Smooth muscle cell of the brain vasculature (primary cell): ENCODE results near the gene LACTB.

Experiments
- DNase-seq: peaks from one replicate; pipeline ENCODE4 v3.0.0-alpha.2; 2012; ENCODE audit warnings: low read depth, low spot score

LACTB gene, protein sequence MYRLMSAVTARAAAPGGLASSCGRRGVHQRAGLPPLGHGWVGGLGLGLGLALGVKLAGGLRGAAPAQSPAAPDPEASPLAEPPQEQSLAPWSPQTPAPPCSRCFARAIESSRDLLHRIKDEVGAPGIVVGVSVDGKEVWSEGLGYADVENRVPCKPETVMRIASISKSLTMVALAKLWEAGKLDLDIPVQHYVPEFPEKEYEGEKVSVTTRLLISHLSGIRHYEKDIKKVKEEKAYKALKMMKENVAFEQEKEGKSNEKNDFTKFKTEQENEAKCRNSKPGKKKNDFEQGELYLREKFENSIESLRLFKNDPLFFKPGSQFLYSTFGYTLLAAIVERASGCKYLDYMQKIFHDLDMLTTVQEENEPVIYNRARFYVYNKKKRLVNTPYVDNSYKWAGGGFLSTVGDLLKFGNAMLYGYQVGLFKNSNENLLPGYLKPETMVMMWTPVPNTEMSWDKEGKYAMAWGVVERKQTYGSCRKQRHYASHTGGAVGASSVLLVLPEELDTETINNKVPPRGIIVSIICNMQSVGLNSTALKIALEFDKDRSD

DNA sequence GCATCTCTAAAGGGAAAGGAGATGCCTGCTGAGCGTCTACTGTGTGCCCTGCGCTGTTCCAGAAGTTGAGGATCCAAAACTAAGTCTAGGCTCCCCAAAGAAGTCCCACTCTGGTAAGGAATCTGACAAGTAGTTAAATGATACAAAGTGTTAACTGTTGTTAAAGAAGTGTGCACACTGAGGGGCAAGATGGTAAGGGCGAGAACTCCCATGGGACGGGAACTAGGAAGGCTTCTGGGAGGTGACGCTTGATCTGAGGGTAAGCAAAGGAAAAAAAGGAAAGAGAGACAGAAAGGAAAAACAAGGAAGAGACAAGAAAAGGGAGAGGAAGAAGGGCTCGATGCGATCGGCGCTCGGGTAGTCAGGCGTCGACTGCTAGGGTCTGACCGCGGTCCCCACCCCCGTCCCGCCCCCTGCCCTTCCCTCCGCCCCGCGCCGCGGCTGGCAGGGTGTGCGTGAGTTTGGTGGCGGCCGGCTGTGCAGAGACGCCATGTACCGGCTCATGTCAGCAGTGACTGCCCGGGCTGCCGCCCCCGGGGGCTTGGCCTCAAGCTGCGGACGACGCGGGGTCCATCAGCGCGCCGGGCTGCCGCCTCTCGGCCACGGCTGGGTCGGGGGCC is at the start of gene LACTB:
Gene LACTB (plus strand): TSS at position 480 of the 620 bp plus-strand sequence. CDS start 11 bp downstream, at position 491.
- DNase-seq = peak; percentile 62

DNA sequence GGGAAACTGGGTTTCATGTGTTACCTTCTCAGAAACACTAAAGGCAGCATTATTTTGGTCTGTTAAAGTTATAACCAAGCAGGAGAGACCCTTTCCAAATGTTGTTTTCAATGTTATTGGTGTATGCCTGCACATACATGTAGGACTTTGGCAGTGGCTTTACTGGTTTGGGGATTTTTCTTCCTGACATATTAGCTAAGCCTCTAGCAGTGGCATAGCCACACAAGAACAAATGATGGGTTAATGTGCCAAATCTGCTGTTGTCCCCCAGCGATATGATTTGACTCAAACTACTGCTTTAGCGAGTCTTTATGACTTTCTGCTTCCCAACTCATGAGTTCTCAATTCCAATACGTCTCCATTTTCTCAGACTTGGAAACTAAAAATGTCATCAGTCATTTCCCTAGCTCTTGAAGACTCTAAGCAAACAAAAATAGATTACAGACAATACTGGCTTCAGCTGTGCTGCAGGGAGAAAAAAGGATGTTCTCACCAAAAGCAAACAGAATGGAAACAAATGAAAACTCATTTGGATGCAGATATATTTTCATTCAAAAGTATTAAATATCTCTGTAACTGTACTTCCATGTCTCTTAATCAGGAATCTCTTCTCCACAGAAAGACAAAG is 49.5 kb upstream of the LACTB start:
- DNase-seq = no peak

DNA sequence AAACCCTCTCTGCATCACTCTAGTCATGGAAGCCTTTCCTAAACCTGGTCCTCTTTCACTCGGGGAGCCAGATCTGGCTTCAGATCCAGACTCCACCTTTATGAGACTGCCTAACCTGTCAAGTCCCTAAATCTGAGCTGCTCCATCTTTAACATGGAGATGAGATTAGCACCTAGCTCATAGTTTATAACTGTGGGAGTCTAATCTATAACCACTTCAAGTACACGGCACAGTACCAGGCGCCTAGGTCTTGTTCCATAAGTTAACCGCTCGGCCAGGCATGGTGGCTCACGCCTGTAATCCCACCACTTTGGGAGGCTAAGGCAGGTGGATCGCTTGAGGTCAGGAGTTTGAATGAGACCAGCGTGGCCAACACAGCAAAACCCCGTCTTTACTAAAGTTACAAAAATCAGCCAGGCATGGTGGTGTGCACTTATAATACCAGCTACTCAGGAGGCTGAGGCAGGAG is 48.8 kb upstream of the LACTB start:
- DNase-seq = no peak

DNA sequence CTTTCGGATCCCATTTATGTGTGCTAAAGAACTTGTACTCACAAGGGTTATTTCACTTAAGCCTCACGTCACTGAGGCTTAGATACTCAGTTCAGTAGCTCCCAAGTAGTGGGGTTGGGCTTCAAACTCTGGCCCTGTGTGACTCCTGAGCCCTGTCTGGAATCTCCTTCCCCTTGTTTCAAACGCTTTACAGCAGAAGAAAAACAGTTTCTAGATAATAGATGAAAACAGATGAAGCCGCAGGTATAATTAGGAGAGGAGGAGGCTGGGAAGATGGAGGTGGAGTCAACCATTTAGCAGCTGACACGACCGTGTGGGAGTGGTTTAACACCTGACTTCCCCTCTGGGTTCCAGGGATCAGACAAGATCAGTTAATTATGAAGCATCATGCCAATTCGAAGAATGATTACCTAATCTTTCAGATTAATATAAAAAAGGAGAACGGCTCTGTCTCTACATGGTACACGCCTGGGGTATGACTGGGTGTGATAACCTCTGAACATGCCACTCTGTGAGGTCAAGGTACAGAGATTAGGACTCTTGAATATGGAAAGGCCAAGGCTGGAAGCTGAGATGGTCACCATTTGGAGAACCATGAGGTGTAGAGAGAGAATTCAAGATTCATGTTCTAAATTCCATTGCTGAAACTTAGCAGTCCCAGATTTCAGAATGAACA is 48.0 kb upstream of the LACTB start:
- no peak for DNase-seq

DNA sequence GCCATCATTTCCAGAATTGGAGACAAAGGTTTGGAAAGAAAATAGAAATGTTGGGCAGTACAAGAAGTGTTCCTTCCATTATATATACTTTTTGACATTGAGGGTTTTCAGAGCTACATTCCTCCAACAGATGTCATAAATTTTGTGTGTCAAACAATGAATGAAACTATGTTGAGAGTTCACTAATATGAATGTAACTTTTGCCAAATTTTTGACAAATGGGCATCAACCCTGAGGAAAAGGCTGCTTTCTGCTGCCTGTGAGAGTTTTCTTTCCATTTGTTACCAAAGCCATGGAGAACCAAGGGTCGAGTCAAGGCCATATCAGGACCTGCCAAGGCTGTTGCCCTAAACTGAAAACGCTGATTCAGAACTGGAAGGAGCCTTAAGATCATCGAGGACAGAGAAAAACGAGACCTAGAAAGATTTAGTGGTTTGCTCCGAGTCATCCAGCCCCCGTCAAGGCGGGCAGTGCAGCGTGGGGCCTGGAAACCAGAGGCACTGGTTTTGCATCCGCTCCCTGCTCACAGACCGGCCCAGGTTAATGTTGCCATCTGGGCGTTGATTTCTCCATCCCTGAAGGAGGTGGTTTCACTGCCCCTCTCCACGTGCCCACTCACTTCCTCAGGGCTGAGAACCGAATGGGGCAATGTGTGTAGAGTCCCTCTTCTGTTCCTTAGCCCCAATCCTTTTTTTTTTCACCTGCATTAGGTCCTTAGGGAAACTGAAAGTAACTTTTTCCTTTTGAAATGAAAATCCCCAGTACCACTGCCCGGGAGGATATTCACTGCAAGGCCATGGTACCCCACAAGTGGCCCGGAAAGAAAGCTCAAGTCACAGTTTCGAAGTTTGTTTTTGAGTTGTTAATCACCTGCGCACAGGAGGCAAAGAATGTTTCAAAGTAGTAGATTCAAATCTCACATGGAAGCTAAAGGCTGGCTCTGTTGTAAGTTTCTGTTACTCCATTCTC is 46.4 kb upstream of the LACTB start:
- DNase-seq = no peak

DNA sequence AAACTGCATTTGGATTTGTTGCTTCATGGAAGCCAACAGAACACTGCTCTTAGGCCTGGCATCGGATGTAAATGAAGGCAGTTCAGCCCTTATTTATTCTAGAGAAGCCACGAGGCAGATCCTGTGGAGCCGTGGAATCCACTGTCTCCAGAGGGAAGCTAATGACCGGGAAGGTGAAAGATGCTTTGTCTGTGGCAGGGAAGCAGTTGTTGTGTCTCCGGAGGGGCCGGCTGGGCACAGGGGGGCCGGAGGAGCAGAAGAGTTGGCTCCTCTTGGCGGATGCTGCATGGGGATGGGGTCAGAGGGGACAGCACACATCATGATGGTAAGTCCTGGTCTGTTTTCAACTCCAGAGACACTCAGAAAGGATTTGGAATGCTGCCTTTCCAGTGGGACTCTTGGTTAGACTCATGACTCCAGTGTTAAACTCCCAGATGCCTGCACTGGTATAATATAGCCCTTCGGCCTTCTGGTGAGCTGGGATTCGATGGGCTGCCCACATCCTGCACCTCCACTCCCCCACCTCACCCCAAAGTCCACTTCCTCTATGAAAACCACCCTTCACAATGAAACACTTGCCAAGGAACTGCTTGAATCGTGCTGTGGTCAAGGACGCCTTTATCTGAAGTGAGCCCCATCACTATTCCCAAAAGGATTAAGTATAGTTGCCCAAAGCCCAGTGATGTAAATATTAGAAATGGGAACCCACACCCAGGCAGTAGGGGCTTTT is 45.5 kb upstream of the LACTB start:
- DNase-seq = no peak

DNA sequence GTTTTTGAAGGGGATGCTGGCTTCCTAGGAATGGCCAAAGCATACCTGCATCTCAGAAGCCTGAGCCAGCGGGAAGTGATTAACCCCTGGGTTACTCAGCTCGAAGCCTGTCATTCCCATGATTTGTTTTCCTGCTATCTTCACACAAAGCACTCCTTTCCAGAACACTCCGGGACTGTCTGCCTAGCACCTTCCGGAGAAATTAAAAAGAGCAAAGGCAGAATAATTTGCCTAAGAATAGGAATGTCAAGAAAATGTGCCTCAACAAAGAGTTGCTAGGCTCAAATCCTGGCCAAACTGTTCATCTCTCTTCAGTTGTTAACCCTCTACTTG is 45.0 kb upstream of the LACTB start:
- no peak for DNase-seq

DNA sequence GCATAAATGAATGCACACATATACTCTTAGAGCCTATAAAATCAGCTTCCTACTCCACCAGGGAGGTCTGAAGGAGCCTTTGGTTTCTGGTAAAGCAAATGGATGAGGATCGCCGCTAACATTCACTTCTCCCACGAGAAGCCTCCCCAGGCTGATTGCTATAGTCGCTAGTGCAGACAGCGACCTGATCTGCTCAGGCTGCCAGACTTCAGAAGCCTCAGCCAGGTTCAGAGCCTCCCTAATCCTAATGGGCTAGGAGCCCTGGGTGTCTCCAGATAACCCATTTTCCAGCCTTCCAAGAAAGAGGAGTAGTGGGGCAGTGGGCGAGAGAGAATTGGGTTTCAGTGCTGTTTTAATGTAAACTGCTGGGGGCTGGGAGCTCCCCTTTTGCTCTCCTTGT is 43.7 kb upstream of the LACTB start:
- no peak for DNase-seq

DNA sequence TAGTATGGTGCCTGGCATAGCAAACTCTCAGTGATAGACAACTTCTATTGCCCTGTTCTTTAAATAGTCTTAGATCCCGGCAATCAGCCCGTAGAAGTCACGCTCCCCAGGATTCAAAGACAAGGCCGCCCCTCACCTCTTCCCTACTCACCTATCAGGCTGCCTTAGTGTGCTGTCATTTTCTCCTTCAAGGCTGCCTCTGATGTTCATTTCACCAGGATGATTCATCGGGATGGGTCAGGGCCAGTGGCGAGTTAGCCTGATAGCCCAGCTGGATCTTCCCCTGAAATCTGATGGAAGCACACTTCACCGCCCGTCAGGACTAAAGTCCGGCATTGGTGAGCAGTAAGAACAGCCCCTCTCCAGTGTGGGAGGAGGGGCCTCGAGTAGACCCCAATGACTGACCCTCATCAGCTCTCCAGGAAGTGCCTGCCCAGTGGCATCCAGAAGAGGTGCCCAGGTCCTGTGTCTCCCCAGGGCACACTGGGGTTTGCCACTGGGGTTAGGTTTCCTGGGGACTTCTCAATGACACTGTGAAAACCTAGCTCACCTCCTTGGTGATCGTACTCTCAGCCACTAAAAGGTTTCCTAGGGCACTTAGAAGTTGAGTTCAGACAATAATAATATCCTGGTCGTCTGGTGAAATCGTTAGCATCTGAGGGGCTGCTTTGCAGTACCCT is 41.6 kb upstream of the LACTB start:
- no peak for DNase-seq

DNA sequence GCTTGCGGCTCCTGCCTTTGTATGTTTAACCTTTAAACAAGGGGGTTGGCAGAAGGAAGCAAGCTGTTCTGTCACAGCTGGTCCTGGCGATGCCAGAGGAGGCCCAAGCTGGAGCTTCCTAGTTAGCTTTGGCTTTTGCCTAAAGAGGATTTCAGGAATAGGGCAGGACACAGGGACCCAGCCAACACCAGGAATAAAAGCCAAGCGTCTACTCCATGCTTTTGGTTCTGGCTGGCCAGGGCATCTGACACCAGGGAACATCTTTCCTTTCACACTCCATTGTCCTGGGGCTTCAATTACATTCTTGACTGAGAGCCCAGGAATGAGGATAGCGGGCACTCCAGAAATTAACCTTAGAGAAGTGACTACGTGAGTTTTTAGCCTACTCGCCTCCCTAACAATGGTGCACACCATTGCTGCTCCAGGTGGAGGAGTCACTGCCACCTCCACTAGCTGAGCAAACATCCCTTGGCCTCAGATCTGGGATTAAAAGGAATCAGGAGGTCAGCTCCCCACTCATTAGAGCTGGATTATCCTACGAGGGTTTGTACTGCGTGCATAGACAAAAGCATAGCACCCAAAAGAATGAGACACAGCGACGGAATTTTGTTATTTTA is 40.9 kb upstream of the LACTB start:
- DNase-seq = no peak

DNA sequence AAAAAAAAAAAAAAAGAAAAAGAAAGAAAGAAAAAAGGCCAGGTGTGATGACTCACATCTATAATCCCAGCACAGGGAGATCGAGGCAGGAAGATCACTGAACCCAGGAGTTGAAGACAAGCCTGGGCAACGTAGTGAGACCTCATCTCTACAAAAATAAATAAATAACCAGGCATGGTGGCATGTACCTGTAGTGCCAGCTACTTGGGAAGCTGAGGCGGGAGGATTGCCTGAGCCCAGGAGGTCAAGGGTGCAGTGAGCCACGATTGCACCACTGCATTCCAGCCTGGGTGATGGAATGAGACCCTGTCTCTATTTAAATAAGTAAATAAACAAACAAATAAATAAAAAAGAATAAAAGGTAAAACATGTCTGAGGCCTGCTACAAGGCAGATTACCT is 39.3 kb upstream of the LACTB start:
- DNase-seq = no peak

DNA sequence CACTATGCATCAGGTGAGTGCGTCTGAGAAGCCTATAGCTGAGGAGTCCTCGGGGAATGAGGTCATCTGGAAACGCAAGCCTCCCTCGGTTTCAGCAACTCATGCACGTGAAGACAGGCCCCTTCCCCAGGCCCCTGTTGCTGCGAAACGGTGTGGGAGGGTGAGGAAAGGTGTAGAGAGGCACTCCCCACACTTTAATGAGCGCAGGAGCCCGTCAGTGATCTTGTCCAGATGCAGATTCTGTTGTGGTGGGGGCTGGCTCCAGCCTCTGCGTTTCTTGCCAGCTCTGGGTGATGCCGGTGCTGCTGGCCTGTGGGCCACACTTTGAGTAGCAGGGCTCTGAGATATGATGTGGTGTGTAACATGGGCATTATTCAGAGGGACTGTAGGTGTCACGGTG is 38.6 kb upstream of the LACTB start:
- no peak for DNase-seq

DNA sequence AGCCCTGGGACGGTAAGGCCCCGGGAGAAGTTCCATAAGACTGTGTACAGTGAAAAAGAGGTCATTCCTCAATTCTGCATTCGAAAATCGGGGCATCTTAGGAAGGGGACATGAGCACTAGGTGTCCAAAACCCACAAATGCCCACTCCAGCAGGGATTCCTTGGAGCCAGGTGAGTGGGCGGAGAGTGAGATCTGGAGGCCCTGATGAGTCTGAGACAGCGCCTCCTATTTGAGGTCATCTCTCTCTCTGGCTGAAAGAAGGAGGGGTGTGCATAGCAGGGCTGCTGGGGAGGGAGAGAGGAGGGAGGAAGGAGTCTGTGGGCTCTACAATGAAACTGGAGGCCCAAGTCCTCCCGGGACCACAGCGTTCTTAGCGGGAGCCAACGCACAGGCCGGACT is 38.1 kb upstream of the LACTB start:
- DNase-seq = no peak

DNA sequence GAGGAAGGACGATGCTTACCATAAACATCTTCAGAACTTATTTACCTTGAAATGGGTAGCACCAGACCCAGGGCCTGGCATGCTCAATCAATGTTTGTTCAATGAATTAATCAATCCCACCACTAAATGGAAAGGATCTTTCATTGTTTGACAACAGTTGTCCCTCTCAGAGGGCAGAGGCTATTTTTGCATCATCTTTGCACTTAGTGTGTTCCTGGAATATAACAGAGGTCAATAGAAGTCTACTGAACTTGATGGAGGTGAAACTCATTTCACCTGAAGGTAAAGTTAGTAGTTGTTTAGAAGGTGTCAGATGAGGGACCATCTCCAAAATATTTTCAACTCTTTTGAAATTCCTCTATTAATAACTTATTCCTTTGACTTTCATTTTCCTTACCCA is 36.9 kb upstream of the LACTB start:
- no peak for DNase-seq

DNA sequence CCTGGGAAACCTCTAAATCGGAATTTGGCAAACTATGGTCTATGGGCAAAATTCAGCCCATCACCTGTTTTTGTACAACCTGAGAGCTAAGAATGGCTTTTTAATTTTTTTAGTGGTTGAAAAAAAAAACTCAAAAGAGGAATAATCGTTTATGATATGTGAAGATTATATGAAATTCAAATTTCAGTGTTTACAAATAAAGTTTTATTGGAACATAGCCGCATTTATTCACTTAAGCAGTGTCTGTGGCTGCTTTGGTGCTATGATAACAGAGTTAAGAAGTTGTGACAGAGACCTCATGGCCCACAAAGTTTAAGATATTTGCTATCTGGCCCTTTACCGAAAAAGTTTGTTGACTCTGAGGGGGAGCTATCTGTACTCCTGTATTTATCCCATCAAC is 36.4 kb upstream of the LACTB start:
- no peak for DNase-seq

DNA sequence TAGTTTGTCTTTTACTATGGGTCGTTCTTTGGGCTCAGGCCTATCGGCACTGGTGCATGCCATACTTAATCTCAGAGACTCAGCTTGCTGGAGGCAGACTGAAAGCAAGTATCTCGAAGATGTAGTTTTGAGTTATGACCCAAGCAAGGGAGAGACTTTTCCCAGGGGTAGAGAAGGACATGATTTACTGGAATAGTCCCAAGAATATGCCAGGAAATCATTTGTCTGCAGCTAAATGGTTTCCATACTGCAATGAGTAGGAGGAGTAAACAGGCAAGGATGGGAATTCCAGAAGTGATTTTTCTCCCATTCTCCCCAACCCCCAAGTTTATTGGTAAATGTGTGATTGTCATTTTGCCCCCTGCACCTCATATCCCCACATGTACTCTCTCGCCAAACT is 35.4 kb upstream of the LACTB start:
- no peak for DNase-seq

DNA sequence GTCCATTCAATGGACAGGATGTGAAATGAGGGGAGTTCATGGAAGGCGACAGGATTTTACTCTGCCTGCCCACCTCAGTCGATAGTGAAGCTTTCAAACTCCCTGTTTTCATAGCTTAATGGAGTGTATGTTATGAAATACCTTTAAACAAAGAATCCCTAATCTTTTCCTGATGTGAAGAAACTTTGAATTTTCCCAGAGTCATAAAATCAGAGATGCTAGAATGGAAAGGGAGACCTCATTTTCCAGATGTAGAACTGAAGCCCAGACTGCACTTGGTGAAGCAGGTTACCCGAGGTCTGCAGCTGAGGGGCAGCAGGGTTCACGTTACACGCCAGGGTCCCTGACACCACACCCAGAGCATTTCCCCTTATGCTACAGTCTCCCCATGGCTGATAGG is 34.7 kb upstream of the LACTB start:
- no peak for DNase-seq

DNA sequence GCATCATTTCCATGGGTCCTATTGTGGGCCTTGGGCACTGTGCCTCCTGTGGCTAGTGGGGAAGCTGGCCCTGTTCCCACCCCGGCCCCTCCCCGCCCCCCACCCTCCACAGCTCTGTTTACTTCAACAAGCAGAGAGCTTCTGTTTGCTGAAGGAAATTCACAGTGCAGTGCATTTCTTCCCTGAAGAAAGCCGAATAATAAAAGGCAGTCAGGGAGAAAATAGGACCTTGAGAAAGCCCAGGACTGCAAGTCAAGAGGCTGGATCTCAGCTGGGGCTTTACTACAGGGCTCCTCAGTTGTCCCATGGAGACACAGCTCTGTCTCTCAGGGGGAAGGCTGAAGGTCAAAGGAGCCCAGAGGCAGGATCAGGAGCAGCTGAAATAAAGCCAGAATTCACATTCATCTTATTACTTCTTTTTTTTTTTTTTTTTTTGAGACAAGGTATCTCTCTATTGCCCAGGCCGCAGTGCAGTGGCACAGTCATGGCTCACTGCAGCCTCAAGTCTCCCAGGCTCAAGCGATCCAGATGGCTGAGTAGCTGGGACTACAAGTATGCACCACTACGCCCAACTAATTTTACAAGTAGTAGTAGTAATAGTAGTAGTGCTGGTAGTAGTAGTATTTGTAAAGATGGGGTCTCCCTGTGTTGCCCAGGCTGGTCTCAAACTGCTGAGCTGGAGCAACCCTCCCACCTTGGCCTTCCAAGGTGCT is 33.0 kb upstream of the LACTB start:
- DNase-seq = no peak
